Measurements from ENCODE around the gene SPATA46.

- no peak for TF ChIP-seq USF2 (CRISPR knock-in tag; IDR thresholded peaks at IDR 0.05)
- no peak for TF ChIP-seq NELFE (IDR thresholded peaks at IDR 0.05; ENCODE audit: insufficient read depth, insufficient read length)
- TF ChIP-seq ZC3H4 (CRISPR knock-in tag; IDR thresholded peaks at IDR 0.05; ENCODE audit: borderline replicate concordance) = no peak
- no peak for TF ChIP-seq ASH1L (IDR thresholded peaks at IDR 0.05; ENCODE audit: borderline replicate concordance, low read depth, partially characterized antibody)
- TF ChIP-seq STAT5B (CRISPR knock-in tag; IDR thresholded peaks at IDR 0.05) = no peak
- no peak for TF ChIP-seq PPARD (CRISPR knock-in tag; IDR thresholded peaks at IDR 0.05)
These were observed 49.4 kb downstream of the SPATA46 start for GRCh38 chr1:162327144-162327787.
